ENCODE data around the gene ANKRD62. TPM values are rescaled to one million over a fixed set of nuclear protein-coding genes. Genes with fewer than 3 reads are reported as not detected.

ANKRD62 gene
- total and polyA plus RNA-seq, 4 experiments from 2014 or later, result not detected

DNA sequence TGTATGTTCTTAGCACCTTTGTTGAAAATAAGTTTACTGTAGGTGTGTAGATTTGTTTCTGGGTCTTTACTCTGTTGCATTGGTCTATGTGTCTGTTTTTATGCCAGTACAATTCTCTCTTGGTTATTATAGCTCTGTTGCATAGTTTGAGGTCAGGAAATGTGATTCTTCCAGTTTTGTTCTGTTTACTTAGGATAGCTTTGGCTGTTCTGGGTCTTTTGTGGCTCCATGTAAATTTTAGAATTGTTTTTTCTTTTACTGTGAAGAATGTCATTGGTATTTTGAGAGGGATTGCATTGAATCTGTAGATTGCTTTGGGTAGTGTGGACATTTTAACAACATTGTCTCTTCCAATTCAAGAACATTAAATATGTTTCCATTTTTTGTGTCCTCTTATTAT is 69.1 kb downstream of the ANKRD62 start:
- intact Hi-C loops (cut with micrococcal nuclease), result no loop called here
- Mint-ChIP-seq H3K4me1 (no peaks in the 10 kb centered on the region), H3K27me3 (peaks cover 2 to 4% of the 10 kb centered on the region in 2 donors), H3K4me3 (no peak overlapping the region), H3K36me3 (no peaks in the 10 kb centered on the region), H3K9me3 (peaks cover 2 to 17% (median 6%) of the 10 kb centered on the region in 8 donors), H3K27ac (no peak overlapping the region)
- Histone ChIP-seq H3K4me3 (ENCODE audit: low read length in 2 of 2) (no peak overlapping the region), H3K27me3 (ENCODE audit: insufficient read depth, low read length) (no peaks in the 10 kb centered on the region), H3K4me1 (ENCODE audit: insufficient read depth, low read length) (no peaks in the 10 kb centered on the region), H3K27ac (ENCODE audit: low read depth, low read length) (no peak overlapping the region), H3K9me3 (ENCODE audit: control insufficient read depth in 1 of 2, low read length in 2 of 2) (no peaks in the 10 kb centered on the region), H3K36me3 (ENCODE audit: insufficient read depth, low read length) (no peaks in the 10 kb centered on the region)
- DNase-seq, result no peak
- ChIA-PET POLR2A (ENCODE audit: partially characterized antibody) (no interaction called here), CTCF (ENCODE audit: partially characterized antibody) (no interaction called here)

DNA sequence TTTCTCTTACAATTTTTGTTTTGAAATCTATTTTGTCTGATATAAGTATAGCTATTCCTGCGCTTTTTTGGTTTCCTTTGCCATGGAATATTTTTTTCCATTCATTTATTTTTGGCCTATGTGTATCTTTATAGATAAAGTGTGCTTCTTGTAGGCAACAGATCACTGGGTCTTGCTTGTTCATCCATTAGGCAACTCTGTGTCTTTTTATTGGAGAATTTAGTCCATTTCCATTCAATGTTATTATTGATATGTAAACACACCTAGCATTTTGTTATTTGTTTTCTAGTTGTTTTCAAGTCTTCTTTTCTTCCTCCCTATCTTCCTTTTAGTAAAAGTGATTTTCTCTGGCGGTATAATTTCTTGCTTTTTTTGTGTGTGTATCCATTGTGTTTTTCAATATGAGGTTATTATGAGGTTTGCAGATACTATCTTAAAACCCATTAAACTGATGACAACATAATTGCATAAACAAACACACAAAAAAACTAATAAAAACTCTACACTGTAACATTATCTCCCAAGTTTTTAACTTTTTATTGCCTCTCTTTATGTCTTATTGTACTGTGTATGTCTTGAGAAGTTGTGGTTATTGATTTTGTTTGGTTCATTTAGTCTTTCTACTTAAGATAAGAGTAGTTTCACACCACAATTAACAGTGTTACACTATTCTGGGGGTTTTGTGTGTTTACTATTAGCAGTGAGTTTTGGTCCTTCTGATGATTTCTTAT is 71.6 kb downstream of the ANKRD62 start:
- ChIA-PET CTCF (ENCODE audit: partially characterized antibody) (no interaction called here), POLR2A (ENCODE audit: partially characterized antibody) (no interaction called here)
- Histone ChIP-seq H3K9me3 (ENCODE audit: control insufficient read depth in 1 of 2, low read length in 2 of 2) (no peaks in the 10 kb centered on the region), H3K27ac (ENCODE audit: low read depth, low read length) (no peak overlapping the region), H3K4me3 (ENCODE audit: low read length in 2 of 2) (no peak overlapping the region), H3K36me3 (ENCODE audit: insufficient read depth, low read length) (no peaks in the 10 kb centered on the region), H3K4me1 (ENCODE audit: insufficient read depth, low read length) (no peaks in the 10 kb centered on the region), H3K27me3 (ENCODE audit: insufficient read depth, low read length) (no peaks in the 10 kb centered on the region)
- Mint-ChIP-seq H3K27ac (no peak overlapping the region), H3K9me3 (peaks cover 2 to 33% (median 10%) of the 10 kb centered on the region in 8 donors), H3K4me1 (no peaks in the 10 kb centered on the region), H3K36me3 (no peaks in the 10 kb centered on the region), H3K4me3 (no peak overlapping the region), H3K27me3 (peaks cover 4% of the 10 kb centered on the region in 2 donors)
- DNase-seq, result no peak
- intact Hi-C loops (cut with micrococcal nuclease), result no loop called here

Other genes with a start within 250 kb of the ANKRD62 start
- 10 to 100 TPM; 44.3 to 46.9 TPM for gene CHMP1B, start 242.4 kb upstream of the ANKRD62 start, total RNA-seq
- gene CHMP1B, start 242.4 kb upstream of the ANKRD62 start, polyA plus RNA-seq, result 10 to 100 TPM; 44.1 to 65.6 TPM
- 10 to 100 TPM; 75.3 to 79.7 TPM for gene MPPE1, start 185.5 kb upstream of the ANKRD62 start, total RNA-seq
- gene MPPE1, start 185.5 kb upstream of the ANKRD62 start, polyA plus RNA-seq, result 10 to 100 TPM; 28.5 to 43.9 TPM
- 1 to 10 TPM; 6.4 to 6.6 TPM for gene IMPA2, start 112.3 kb upstream of the ANKRD62 start, total RNA-seq
- 1 to 10 TPM; 4.9 to 9.8 TPM for gene IMPA2, start 112.3 kb upstream of the ANKRD62 start, polyA plus RNA-seq
- gene CIDEA, start 160.5 kb downstream of the ANKRD62 start, total RNA-seq, result not detected
- not detected for gene CIDEA, start 160.5 kb downstream of the ANKRD62 start, polyA plus RNA-seq
- gene TUBB6, start 214.4 kb downstream of the ANKRD62 start, total RNA-seq, result 1 to 10 TPM in 1 of 2 experiments, under 1 TPM in 1; 0.96 to 1.9 TPM
- 1 to 10 TPM; 1.3 to 3.2 TPM for gene TUBB6, start 214.4 kb downstream of the ANKRD62 start, polyA plus RNA-seq